HepG2 (cell line): ENCODE data around the gene TAF6L. TPM values are rescaled to one million over a fixed set of nuclear protein-coding genes. Genes with fewer than 3 reads are reported as not detected.

Experiments
- CREM ChIP-seq, 2 experiments: sonication (generic) in 1 of 2; formaldehyde crosslinking in 1 of 2; IDR thresholded peaks; 2 replicates each; pipeline versions ENCODE4 v1.4.0 to v1.6.1; 2016 to 2020; ENCODE audit warnings: antibody characterized with exemption in 1 of 2, mild to moderate bottlenecking in 1 of 2, missing genetic modification reagents in 1 of 2
- ELF3 ChIP-seq: IDR thresholded peaks from 2 replicates; pipeline ENCODE4 v1.6.1; 2016; ENCODE audit warnings: missing genetic modification reagents, missing compliant biosample characterization
- FOXP1 ChIP-seq, 2 experiments: fragments of 450-650 bp in 1 of 2; IDR thresholded peaks; 2 replicates each; pipeline ENCODE4 v1.6.1; 2017 to 2018; ENCODE audit warnings: antibody characterized with exemption in 1 of 2
- HNF4G ChIP-seq, 2 experiments: sonication (generic) in 1 of 2; formaldehyde crosslinking in 1 of 2; IDR thresholded peaks; 2 replicates each; pipeline versions ENCODE4 v1.4.0 to v1.6.1; 2011 to 2020; ENCODE audit warnings: borderline replicate concordance in 2 of 2, low read depth in 2 of 2, mild to moderate bottlenecking in 2 of 2, low read length in 1 of 2, missing genetic modification reagents in 1 of 2, moderate library complexity in 1 of 2
- HOXD1 ChIP-seq: sonication (generic); formaldehyde crosslinking; IDR thresholded peaks from 2 replicates; pipeline ENCODE4 v1.5.0; 2020; ENCODE audit warnings: missing genetic modification reagents
- MYNN ChIP-seq: sonication (generic); formaldehyde crosslinking; IDR thresholded peaks from 2 replicates; pipeline ENCODE4 v1.4.0; 2020; ENCODE audit warnings: mild to moderate bottlenecking, low read depth, missing genetic modification reagents
- ONECUT2 ChIP-seq: sonication (generic); formaldehyde crosslinking; IDR thresholded peaks from 2 replicates; pipeline ENCODE4 v1.4.0; 2020; ENCODE audit warnings: missing genetic modification reagents
- PCBP2 ChIP-seq: fragments of 200-400 bp; formaldehyde crosslinking; optimal IDR thresholded peaks from 2 replicates; pipeline ENCODE3; 2018; ENCODE audit warnings: low read length, low read depth; ENCODE audit not compliant: poor library complexity, severe bottlenecking
- XRCC5 ChIP-seq: fragments of 200-400 bp; formaldehyde crosslinking; optimal IDR thresholded peaks from 2 replicates; pipeline ENCODE3; 2017; ENCODE audit warnings: mild to moderate bottlenecking, low read length
- ZNF574 ChIP-seq: sonication (generic); formaldehyde crosslinking; IDR thresholded peaks from 2 replicates; pipeline ENCODE4 v1.4.0; 2020; ENCODE audit warnings: missing genetic modification reagents
- polyA plus RNA-seq, 8 experiments: library from polyadenylated mRNA; depleted of rRNA in 3 of 8; stranded (reverse) in 7 of 8; unstranded in 1 of 8; fragments of >200 nt; fragmentation: Illumina TruSeq in 4 of 8; extraction: Trizol in 4 of 8; gene quantifications; 2 replicates each; pipeline versions ENCODE4 v1.2.1 to v1.2.3, GENCODE V29; 2011 to 2016; ENCODE audit warnings: low read depth in 4 of 8, missing spikeins in 1 of 8, mixed read lengths in 1 of 8; ENCODE audit not compliant: insufficient read depth in 1 of 8
- total RNA-seq, 5 experiments: library from RNA; depleted of rRNA; stranded (reverse); fragments of >200 nt; fragmentation: Illumina TruSeq; extraction: Trizol; gene quantifications; 2 replicates each; pipeline ENCODE4 v1.2.3, GENCODE V29; 2016; ENCODE audit warnings: low read depth in 1 of 5
- TF ChIP-seq, protein P1 (sequence below): sonication (generic); formaldehyde crosslinking; IDR thresholded peaks from 2 replicates; pipeline ENCODE4 v1.4.0; 2020; ENCODE audit warnings: mild to moderate bottlenecking, missing genetic modification reagents
- TF ChIP-seq, protein P2 (sequence below), 2 experiments: sonication (generic) in 1 of 2; formaldehyde crosslinking in 1 of 2; IDR thresholded peaks; 2 replicates each; pipeline versions ENCODE4 v1.6.1 to v1.9.0; 2014 to 2022; ENCODE audit warnings: antibody characterized with exemption in 1 of 2, borderline replicate concordance in 1 of 2, inconsistent platforms in 1 of 2, low read depth in 1 of 2, missing genetic modification reagents in 1 of 2
- TF ChIP-seq, protein P3 (sequence below): sonication (generic); formaldehyde crosslinking; IDR thresholded peaks from 2 replicates; pipeline ENCODE4 v1.8.1; 2023; ENCODE audit warnings: mild to moderate bottlenecking, moderate library complexity, missing genetic modification reagents
- TF ChIP-seq, protein P4 (sequence below): sonication (generic); formaldehyde crosslinking; IDR thresholded peaks from 2 replicates; pipeline ENCODE4 v1.4.0; 2020; ENCODE audit warnings: missing genetic modification reagents

The TAF6L gene
- total and polyA plus RNA-seq, 2 of the 13 experiments (the other 11 are each of a cell fraction or from before 2014, with no cell fraction given): 12.6 to 19.4 TPM

DNA sequence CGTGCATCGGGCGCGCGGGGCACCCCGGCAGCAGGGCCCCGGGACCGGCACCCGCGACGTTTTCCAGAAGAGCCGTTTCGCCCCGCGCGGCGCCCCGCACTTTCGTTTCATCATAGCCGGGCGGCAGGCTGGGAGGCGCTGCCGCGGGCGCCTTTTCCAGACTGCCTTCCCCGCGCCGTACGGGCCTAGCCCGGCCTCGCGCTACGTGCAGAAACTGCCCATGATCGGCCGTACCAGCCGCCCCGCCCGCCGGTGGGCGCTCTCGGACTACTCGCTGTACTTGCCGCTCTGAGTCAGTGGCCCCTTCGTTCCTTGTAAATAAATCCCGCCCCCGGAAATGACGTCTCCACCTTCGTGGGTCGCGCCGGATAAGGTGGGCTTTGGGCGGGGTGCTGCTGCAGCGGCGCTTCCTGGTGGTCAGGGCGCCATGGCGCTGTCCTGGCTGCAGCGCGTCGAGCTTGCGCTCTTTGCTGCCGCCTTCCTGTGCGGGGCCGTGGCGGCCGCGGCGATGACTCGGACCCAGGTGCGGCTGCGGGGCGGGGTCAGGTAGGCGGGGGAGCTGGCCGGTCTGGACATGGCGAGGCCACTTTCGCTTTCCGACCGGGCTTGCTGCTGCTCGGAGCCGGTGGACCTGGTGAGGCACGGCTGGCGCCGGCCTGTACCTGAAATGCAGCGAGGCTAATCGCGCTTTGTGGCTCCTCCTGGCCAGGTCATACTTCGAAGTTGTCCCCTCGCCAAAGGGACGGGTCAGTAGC, 16.0 kb downstream of the TAF6L start, which contains the start of gene TMEM179B (continued):
- TF ChIP-seq PCBP2: no peak
- TF ChIP-seq, protein P1, sequence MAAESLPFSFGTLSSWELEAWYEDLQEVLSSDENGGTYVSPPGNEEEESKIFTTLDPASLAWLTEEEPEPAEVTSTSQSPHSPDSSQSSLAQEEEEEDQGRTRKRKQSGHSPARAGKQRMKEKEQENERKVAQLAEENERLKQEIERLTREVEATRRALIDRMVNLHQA: no peak
- TF ChIP-seq, protein P2, sequence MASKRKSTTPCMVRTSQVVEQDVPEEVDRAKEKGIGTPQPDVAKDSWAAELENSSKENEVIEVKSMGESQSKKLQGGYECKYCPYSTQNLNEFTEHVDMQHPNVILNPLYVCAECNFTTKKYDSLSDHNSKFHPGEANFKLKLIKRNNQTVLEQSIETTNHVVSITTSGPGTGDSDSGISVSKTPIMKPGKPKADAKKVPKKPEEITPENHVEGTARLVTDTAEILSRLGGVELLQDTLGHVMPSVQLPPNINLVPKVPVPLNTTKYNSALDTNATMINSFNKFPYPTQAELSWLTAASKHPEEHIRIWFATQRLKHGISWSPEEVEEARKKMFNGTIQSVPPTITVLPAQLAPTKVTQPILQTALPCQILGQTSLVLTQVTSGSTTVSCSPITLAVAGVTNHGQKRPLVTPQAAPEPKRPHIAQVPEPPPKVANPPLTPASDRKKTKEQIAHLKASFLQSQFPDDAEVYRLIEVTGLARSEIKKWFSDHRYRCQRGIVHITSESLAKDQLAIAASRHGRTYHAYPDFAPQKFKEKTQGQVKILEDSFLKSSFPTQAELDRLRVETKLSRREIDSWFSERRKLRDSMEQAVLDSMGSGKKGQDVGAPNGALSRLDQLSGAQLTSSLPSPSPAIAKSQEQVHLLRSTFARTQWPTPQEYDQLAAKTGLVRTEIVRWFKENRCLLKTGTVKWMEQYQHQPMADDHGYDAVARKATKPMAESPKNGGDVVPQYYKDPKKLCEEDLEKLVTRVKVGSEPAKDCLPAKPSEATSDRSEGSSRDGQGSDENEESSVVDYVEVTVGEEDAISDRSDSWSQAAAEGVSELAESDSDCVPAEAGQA (IDR thresholded peaks at IDR 0.05; ENCODE audit: low read depth): peak; percentile 74
- TF ChIP-seq, protein P2 (CRISPR knock-in tag; IDR thresholded peaks at IDR 0.05; ENCODE audit: borderline replicate concordance): peak; percentile 82; the same call in 1 of the 2 replicates
- peak; percentile 72 for TF ChIP-seq XRCC5
- TF ChIP-seq HOXD1 (CRISPR knock-in tag): no peak
- no peak for TF ChIP-seq ONECUT2 (CRISPR knock-in tag)
- no peak for TF ChIP-seq HNF4G (IDR thresholded peaks at IDR 0.05; ENCODE audit: borderline replicate concordance, low read depth, low read length)
- peak; percentile 14; the same call in 1 of the 2 replicates for TF ChIP-seq HNF4G (CRISPR knock-in tag; IDR thresholded peaks at IDR 0.05; ENCODE audit: borderline replicate concordance, low read depth)
- peak; percentile 92 for TF ChIP-seq CREM (IDR thresholded peaks at IDR 0.05)
- peak; percentile 50; the same call in 1 of the 2 replicates for TF ChIP-seq CREM (CRISPR knock-in tag; IDR thresholded peaks at IDR 0.05)
- TF ChIP-seq, protein P3, sequence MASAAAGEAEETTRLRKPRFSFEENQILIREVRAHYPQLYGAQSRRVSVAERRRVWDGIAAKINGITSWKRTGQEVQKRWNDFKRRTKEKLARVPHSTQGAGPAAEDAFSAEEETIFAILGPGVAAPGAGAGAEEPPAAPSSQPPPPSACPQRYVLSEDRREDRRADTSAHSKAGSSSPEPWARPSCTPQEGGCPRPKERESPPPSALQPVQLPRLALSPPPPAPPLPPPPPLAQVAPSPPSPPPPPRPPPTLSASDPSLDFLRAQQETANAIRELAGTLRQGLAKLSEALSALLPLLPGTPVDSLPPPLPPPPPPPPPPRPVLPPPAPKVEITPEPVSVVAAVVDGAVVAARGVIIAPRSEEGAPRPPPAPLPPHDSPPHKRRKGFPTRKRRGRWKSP (CRISPR knock-in tag): peak; percentile 94
- TF ChIP-seq MYNN: peak; percentile 88; the same call in 1 of the 2 replicates
- peak; percentile 97 for TF ChIP-seq ZNF574 (CRISPR knock-in tag)
- peak; percentile 97 for TF ChIP-seq ELF3 (CRISPR knock-in tag)
- TF ChIP-seq FOXP1 (IDR thresholded peaks at IDR 0.05): no peak
- TF ChIP-seq FOXP1 (CRISPR knock-in tag; IDR thresholded peaks at IDR 0.05): no peak
- TF ChIP-seq, protein P4, sequence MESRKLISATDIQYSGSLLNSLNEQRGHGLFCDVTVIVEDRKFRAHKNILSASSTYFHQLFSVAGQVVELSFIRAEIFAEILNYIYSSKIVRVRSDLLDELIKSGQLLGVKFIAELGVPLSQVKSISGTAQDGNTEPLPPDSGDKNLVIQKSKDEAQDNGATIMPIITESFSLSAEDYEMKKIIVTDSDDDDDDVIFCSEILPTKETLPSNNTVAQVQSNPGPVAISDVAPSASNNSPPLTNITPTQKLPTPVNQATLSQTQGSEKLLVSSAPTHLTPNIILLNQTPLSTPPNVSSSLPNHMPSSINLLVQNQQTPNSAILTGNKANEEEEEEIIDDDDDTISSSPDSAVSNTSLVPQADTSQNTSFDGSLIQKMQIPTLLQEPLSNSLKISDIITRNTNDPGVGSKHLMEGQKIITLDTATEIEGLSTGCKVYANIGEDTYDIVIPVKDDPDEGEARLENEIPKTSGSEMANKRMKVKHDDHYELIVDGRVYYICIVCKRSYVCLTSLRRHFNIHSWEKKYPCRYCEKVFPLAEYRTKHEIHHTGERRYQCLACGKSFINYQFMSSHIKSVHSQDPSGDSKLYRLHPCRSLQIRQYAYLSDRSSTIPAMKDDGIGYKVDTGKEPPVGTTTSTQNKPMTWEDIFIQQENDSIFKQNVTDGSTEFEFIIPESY: no peak; the same call in 1 of the 2 replicates
